ENCODE measurements around the gene ITSN2. TPM values are rescaled to one million over a fixed set of nuclear protein-coding genes. Genes with fewer than 3 reads are reported as not detected.
"Not testable (repeated sequence)": the region's sequence is repeated elsewhere in the genome, so short reads cannot be mapped to it uniquely, and the experiment has no call there.

The ITSN2 gene
- total RNA-seq, 1 experiment from 2014 or later, result 36.5 TPM

- no peak for DNase-seq (ENCODE audit: unreplicated experiment)
- no peak overlapping the region for H3K27ac Mint-ChIP-seq (ENCODE audit: low read depth, unreplicated experiment)
- CTCF ChIA-PET, result interaction anchor here (0.9 to 1.2 kb wide), 3 partner anchors 10 to 47 kb away, joined by 3 to 7 read pairs (median 3); no protein-coding TSS in a partner anchor
- no peak overlapping the region for H3K4me3 Mint-ChIP-seq (ENCODE audit: unreplicated experiment)
- no peaks in the 10 kb centered on the region for H3K27me3 Mint-ChIP-seq (ENCODE audit: insufficient read depth, unreplicated experiment)
- peaks cover 7% of the 10 kb centered on the region for H3K36me3 Mint-ChIP-seq (ENCODE audit: insufficient read depth, unreplicated experiment)
- H3K9me3 Mint-ChIP-seq (ENCODE audit: unreplicated experiment), result no peaks in the 10 kb centered on the region
- intact Hi-C loops (cut with micrococcal nuclease), result no loop called here
- TF ChIP-seq CTCF (IDR thresholded peaks at IDR 0.05; ENCODE audit: unreplicated experiment), result no peak
- POLR2A ChIA-PET, result interaction anchor here (0.8 kb wide), 1 partner anchor 59 kb away, joined by 3 read pairs; no protein-coding TSS in a partner anchor
- H3K4me1 Mint-ChIP-seq (ENCODE audit: insufficient read depth, unreplicated experiment), result peaks cover 22% of the 10 kb centered on the region
- BruUV-seq (replicated peaks), result no TSS peak
Measured at GRCh38 chr2:24363301-24363700, 3.0 kb upstream of the ITSN2 start.

- H3K27ac Mint-ChIP-seq (ENCODE audit: low read depth, unreplicated experiment), result no peak overlapping the region
- no peak for DNase-seq (ENCODE audit: unreplicated experiment)
- CTCF ChIA-PET, result interaction anchor here (1.2 kb wide), 1 partner anchor 11 kb away, joined by 3 read pairs; no protein-coding TSS in a partner anchor
- no peak for TF ChIP-seq CTCF (IDR thresholded peaks at IDR 0.05; ENCODE audit: unreplicated experiment)
- no peaks in the 10 kb centered on the region for H3K9me3 Mint-ChIP-seq (ENCODE audit: unreplicated experiment)
- intact Hi-C loops (cut with micrococcal nuclease), result no loop called here
- no TSS peak for BruUV-seq (replicated peaks)
- POLR2A ChIA-PET, result no interaction called here
- peaks cover 7% of the 10 kb centered on the region for H3K36me3 Mint-ChIP-seq (ENCODE audit: insufficient read depth, unreplicated experiment)
- H3K4me1 Mint-ChIP-seq (ENCODE audit: insufficient read depth, unreplicated experiment), result peaks cover 22% of the 10 kb centered on the region
- H3K4me3 Mint-ChIP-seq (ENCODE audit: unreplicated experiment), result no peak overlapping the region
- H3K27me3 Mint-ChIP-seq (ENCODE audit: insufficient read depth, unreplicated experiment), result no peaks in the 10 kb centered on the region
Measured at GRCh38 chr2:24362253-24362652, 1.9 kb upstream of the ITSN2 start.

- Mint-ChIP-seq H3K4me3 (ENCODE audit: unreplicated experiment) (peak overlapping the region; percentile 68), H3K27me3 (ENCODE audit: insufficient read depth, unreplicated experiment) (no peaks in the 10 kb centered on the region), H3K9me3 (ENCODE audit: unreplicated experiment) (no peaks in the 10 kb centered on the region), H3K27ac (ENCODE audit: low read depth, unreplicated experiment) (no peak overlapping the region), H3K36me3 (ENCODE audit: insufficient read depth, unreplicated experiment) (peaks cover 7% of the 10 kb centered on the region), H3K4me1 (ENCODE audit: insufficient read depth, unreplicated experiment) (peaks cover 20% of the 10 kb centered on the region)
- no peak for DNase-seq (ENCODE audit: unreplicated experiment)
- ChIA-PET CTCF (interaction anchor here (0.5 to 0.6 kb wide), 2 partner anchors 18 to 19 kb away, joined by 3 read pairs; no protein-coding TSS in a partner anchor), POLR2A (interaction anchor here (0.5 to 3.1 kb wide), 18 partner anchors 11 to 1638 kb away, joined by 3 to 29 read pairs (median 4); partner anchors contain the start of gene NCOA1)
- intact Hi-C loops (cut with micrococcal nuclease), result no loop called here
- TSS peak; percentile 56 for BruUV-seq (replicated peaks)
- TF ChIP-seq CTCF (IDR thresholded peaks at IDR 0.05; ENCODE audit: unreplicated experiment), result no peak
Measured at GRCh38 chr2:24360963-24361330, 611 bp upstream of the ITSN2 start.

- intact Hi-C loops (cut with micrococcal nuclease), result no loop called here
- TSS peak; percentile 46 for BruUV-seq (replicated peaks)
- Mint-ChIP-seq H3K36me3 (ENCODE audit: insufficient read depth, unreplicated experiment) (peaks cover 7% of the 10 kb centered on the region), H3K27me3 (ENCODE audit: insufficient read depth, unreplicated experiment) (no peaks in the 10 kb centered on the region), H3K27ac (ENCODE audit: low read depth, unreplicated experiment) (peak overlapping the region; percentile 78), H3K4me3 (ENCODE audit: unreplicated experiment) (peak overlapping the region; percentile 68), H3K9me3 (ENCODE audit: unreplicated experiment) (no peaks in the 10 kb centered on the region), H3K4me1 (ENCODE audit: insufficient read depth, unreplicated experiment) (peaks cover 14% of the 10 kb centered on the region)
- POLR2A ChIA-PET, result interaction anchor here (0.6 to 3.1 kb wide), 25 partner anchors 9 to 603 kb away, joined by 3 to 29 read pairs (median 3); partner anchors contain the start of genes CENPO, PTRHD1, SF3B6 and TP53I3
- peak; percentile 45 for DNase-seq (ENCODE audit: unreplicated experiment)
- no peak for TF ChIP-seq CTCF (IDR thresholded peaks at IDR 0.05; ENCODE audit: unreplicated experiment)
- CTCF ChIA-PET, result interaction anchor here (0.6 to 1.1 kb wide), 4 partner anchors 8 to 283 kb away, joined by 3 read pairs; no protein-coding TSS in a partner anchor
Measured at GRCh38 chr2:24359129-24360049, 947 bp downstream of the ITSN2 start.

GRCh38 chr2:24357767-24358166 is 2.6 kb downstream of the ITSN2 start:
- POLR2A ChIA-PET, result interaction anchor here (0.5 to 2.2 kb wide), 5 partner anchors 11 to 431 kb away, joined by 3 to 7 read pairs (median 4); partner anchors contain the start of genes ATAD2B and TP53I3
- H3K9me3 Mint-ChIP-seq (ENCODE audit: unreplicated experiment); BruUV-seq (replicated peaks): not testable (repeated sequence)

GRCh38 chr2:24357115-24357514 is 3.2 kb downstream of the ITSN2 start:
- H3K9me3 Mint-ChIP-seq (ENCODE audit: unreplicated experiment); BruUV-seq (replicated peaks); POLR2A ChIA-PET; H3K4me3 Mint-ChIP-seq (ENCODE audit: unreplicated experiment); CTCF ChIA-PET; DNase-seq (ENCODE audit: unreplicated experiment); H3K27ac Mint-ChIP-seq (ENCODE audit: low read depth, unreplicated experiment); H3K36me3 Mint-ChIP-seq (ENCODE audit: insufficient read depth, unreplicated experiment); H3K27me3 Mint-ChIP-seq (ENCODE audit: insufficient read depth, unreplicated experiment); intact Hi-C loops (cut with micrococcal nuclease): not testable (repeated sequence)
- H3K4me1 Mint-ChIP-seq (ENCODE audit: insufficient read depth, unreplicated experiment), result peaks cover 13% of the 10 kb centered on the region

More at GRCh38 chr2:24357767-24358166, 2.6 kb downstream of the ITSN2 start:
- H3K27me3 Mint-ChIP-seq (ENCODE audit: insufficient read depth, unreplicated experiment); H3K27ac Mint-ChIP-seq (ENCODE audit: low read depth, unreplicated experiment); DNase-seq (ENCODE audit: unreplicated experiment); H3K36me3 Mint-ChIP-seq (ENCODE audit: insufficient read depth, unreplicated experiment); H3K4me3 Mint-ChIP-seq (ENCODE audit: unreplicated experiment); intact Hi-C loops (cut with micrococcal nuclease): not testable (repeated sequence)
- peaks cover 13% of the 10 kb centered on the region for H3K4me1 Mint-ChIP-seq (ENCODE audit: insufficient read depth, unreplicated experiment)
- CTCF ChIA-PET, result interaction anchor here (0.6 kb wide), 1 partner anchor 433 kb away, joined by 3 read pairs; no protein-coding TSS in a partner anchor

All from MCF 10A (cell line).